SHP77 (cell line): ENCODE data around the gene MROH2A.

Experiments used
- DNase-seq, 2 experiments: peaks; one replicate each; lab custom pipeline; 2025; lab: John Stamatoyannopoulos, UW

MROH2A gene

DNA sequence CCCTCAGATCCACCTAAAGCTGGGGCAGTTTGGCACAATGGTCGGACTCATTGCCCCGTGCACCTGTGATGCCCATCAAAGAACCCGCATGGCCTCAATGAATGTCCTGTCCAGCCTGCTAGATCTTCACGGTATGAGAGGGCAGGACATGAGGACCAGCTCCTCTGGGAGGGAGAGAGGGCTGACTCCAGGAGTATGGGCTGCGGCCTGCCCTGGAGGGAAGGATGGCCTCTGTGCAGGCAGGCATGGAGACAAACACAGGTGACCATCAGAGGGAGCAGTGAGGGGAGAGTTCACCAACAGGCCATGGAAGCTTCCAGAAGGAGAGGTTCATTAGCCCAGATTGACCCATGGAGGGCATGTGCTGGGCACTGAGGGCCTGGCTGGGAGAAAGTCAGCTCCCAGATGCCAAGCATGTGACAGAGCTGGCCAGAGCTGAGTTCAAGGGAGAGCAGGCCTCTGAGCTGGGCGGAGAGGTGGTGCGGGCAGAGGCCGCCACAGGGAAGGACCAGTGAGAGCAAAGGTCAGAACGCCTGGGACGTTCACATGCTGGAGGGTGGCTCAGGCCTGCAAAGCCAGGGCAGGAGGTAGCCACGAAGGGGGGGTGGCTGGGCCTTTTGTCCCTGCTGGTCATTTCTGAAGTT, 40.0 kb downstream of the MROH2A start:
- no peak for DNase-seq

DNA sequence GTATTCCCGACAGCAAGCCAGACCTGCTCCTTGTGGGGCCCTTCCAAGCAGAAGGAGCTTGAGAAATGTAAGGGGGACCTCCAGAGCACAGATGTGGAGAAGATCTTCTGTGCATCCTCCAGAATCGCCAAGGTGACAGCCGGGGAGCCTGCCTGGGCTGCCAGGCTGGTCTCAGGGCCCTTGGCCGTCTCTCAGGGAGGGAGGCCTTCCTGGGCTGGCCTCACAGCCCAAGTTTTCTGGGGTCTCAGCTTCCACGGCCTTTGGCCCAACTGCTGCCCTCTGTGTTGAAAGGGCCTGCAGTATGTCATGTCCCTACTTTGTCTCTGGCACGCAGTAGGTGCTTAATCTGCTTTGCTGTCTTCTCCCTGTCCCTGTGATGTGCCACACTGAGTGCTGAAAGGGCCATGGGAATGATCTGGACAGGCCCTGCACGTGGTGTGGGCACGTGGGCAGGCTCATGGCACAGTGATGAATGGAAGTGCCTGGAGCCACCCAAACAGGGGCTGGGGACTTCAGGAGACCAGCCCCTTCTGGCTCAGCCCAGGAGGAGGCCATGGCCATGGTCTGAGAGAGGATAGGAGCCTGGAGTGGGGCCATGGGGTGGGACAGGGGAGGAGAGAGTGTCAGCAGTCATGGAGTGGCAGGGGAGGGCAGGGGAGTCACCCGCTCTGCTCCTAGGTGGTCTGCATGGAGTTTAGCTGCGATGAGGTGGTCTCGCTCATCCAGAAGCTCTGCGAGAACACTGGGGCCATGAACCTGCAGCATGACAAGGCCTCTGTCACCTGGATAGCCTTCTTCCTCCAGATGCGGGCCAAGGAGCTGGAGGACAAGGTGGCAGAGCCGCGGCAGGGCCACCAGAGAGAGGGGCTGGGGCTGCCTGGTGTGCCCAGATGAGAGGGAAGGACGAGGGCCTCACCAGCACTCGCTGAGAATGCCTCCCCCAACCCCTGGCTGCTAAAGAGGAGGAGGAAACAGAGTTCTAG, 40.8 kb downstream of the MROH2A start:
- DNase-seq: no peak

GRCh38 chr2:233819884-233820773, 42.0 kb downstream of the MROH2A start:
- DNase-seq: no peak

DNA sequence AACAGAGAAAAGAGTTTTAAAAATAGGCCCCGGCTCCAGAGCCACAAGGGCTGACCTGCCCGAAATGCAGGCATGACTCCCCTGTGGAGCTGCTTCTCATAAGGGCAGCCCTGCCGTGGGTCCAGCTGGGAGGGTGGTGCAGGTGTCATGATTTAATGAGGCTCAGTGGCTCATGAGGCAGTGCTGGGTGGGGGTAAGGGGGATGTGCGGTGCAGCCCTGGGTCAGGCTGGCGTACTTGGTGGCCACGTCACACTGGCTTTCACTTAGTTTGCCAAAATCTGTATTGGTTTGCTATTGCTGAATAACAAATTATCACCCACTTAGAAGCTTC, 42.6 kb downstream of the MROH2A start:
- no peak for DNase-seq

- no peak for DNase-seq
Observed at GRCh38 chr2:233821196-233821595, 43.1 kb downstream of the MROH2A start.

GRCh38 chr2:233821709-233822100, 43.6 kb downstream of the MROH2A start:
- no peak for DNase-seq

DNA sequence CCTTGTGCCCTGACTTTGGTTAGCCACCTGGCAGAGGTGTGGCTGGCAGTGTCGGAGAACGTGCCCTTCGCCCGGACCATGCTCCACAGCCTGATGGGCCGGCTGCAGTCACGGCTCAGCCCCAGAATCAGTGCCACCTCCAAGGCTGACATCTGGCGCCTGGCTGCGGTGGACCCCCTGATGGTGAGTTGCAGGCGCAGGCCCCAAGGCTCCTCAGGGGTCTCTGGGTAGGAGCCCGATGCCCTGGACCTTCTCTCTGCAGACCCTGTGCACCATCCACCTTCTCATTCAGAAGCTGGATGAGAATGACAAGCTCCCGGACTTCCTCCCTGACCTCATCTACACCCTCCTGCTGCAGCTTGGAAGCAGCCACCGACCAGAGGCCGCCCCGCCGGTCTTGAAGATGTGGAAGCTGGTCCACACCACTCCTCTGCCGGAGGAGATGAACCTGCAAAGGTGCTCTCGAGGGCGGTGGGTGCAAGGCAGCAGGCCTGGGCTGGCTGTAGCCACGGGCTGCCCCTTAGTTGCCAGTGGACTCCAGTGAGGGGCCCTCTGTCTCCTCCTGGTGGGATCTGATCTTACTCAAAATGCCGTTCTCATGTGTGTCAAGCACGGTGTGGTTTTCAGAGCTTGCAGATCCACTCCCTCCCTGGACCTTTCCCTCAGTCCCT, 44.1 kb downstream of the MROH2A start:
- DNase-seq: no peak

GRCh38 chr2:233822781-233823730, 44.9 kb downstream of the MROH2A start:
- DNase-seq: no peak

GRCh38 chr2:233823731-233824121, 45.6 kb downstream of the MROH2A start:
- DNase-seq: no peak

DNA sequence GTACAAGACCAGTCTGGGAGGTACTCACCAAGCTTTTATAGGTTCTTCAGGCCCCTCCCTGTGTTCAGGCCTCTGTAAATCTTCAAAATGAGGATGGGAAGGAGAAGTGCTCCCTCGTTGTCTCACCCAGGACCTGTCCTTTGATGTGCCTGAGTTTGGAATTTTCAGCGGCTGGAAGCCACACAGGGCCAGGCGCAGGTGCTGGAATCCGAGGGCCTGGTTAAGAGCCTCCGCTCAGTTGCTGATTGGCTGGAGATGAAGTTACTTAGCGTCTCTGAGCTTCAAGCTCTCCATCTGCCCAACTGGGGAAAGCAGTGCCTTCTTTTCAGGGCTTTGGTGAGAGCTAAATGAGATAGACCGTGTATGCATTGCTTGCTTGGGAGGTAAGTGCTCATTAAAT, 46.2 kb downstream of the MROH2A start:
- no peak for DNase-seq

DNA sequence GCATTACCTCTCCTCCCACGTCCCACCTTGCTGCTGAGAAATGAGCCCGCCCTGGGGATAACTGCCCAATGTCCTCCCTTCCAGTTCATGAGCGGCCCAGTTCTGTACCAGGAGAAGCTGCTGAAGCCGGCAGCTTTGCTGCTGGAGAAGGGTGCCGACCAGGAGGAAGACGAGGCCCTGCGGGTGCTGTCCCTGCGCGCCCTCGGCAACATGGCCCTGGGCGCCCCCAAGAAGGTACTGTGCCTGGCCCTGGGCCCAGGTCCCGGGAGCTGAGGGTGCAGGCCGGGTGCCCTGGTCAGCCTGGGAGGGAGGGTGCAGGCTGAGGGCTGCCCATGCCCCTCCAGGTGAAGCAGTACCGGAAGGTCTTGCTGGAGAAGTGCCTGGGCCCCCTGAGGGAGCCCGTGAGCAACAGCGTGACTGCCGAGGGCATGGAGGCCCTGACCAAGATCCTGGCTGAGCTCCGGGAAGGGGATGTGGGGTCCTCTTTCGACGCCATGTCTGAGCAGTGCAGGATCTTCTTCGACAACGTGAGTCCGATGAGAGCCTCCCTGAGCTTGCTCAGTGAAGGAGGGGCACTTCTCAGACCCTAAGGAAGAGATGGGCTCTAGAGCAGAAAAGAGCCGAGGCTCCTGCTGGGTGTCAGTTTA, 50.5 kb downstream of the MROH2A start:
- no peak for DNase-seq

DNA sequence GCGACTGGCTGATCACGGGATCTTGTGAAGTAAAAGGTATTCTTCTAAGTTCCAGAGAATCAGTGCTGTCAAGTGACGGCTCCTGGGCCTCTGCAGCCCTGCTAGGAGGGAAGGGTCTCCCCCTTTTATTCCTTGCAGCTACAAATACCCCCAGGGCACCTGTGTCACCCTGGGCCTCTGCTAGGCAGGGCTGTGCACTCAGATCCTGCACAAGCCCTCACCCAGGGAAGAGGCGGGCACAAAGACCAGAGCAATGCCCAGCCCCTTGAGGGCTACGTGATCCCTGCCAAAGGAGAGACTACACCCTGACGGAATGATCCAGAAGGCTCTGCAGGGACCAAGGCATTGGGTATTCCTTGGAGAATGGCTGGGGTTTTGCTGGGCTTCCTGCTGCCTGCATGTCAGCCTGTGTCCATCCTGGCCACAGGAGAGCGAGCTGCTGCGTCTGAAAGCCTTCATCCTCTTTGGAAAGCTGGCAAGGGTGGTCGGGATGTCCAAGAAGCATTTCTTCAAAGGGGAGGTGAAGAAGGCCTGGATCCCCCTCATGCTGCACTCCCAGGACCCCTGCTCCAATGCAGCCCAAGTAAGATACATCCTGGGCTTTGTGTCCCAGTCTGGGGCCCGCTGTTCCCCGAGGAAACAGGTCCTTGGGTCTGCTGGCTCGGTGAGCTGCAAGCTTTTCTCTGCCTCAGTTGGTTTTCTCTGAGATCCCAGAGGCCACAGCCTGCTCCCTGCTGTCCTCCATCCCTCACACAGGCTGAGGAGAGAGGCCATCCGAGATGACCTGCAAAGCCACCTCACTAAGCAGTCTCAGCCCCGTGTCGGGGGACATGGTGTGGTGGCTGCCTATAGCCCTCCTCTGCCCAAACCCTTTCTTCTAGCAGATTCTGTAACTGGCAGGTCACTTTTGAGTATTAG, 51.3 kb downstream of the MROH2A start:
- DNase-seq: no peak

- DNase-seq: no peak
Observed at GRCh38 chr2:233830111-233830802, 52.1 kb downstream of the MROH2A start.

GRCh38 chr2:233831011-233831721, 53.0 kb downstream of the MROH2A start:
- no peak for DNase-seq

GRCh38 chr2:233831861-233832260, 53.7 kb downstream of the MROH2A start:
- DNase-seq: no peak

- DNase-seq: no peak
Observed at GRCh38 chr2:233832414-233832813, 54.3 kb downstream of the MROH2A start.

GRCh38 chr2:233832869-233833311, 54.8 kb downstream of the MROH2A start:
- peak; percentile 13 to 22 for DNase-seq

GRCh38 chr2:233833345-233833744, 55.2 kb downstream of the MROH2A start:
- no peak for DNase-seq
